SK-N-SH treated with all-trans-retinoic acid at 6 μM for 48 hours (cell line): ENCODE measurements around the gene AGAP3.

Source experiments
- ARNTL ChIP-seq: fragments of 450-650 bp; formaldehyde crosslinking; IDR thresholded peaks from 2 replicates; pipeline ENCODE4 v1.5.0; 2020; ENCODE audit warnings: low read depth, mild to moderate bottlenecking, moderate library complexity, borderline replicate concordance
- ISL1 ChIP-seq: fragments of 250-450 bp; sonication (Bioruptor Pico); IDR thresholded peaks from 2 replicates; pipeline ENCODE4 v2.1.2; 2022; ENCODE audit warnings: mild to moderate bottlenecking, moderate library complexity
- TCF4 ChIP-seq: fragments of 250-450 bp; sonication (Bioruptor Pico); IDR thresholded peaks from 2 replicates; pipeline ENCODE4 v1.8.0; 2021; ENCODE audit warnings: mild to moderate bottlenecking, moderate library complexity, borderline replicate concordance
- TOX ChIP-seq: fragments of 250-450 bp; sonication (Bioruptor Pico); IDR thresholded peaks from 2 replicates; pipeline ENCODE4 v1.8.0; 2021; ENCODE audit warnings: mild to moderate bottlenecking, moderate library complexity, borderline replicate concordance
- ZFP3 ChIP-seq: fragments of 250-450 bp; sonication (Bioruptor Pico); IDR thresholded peaks from 2 replicates; pipeline ENCODE4 v1.5.0; 2020; ENCODE audit warnings: mild to moderate bottlenecking, moderate library complexity
- ZNF565 ChIP-seq: fragments of 450-650 bp; formaldehyde crosslinking; conservative IDR thresholded peaks from 2 replicates; pipeline ENCODE4 v1.5.0; 2020; ENCODE audit warnings: low read depth, mild to moderate bottlenecking, moderate library complexity
- TF ChIP-seq, protein P1 (sequence below): fragments of 250-450 bp; sonication (Bioruptor Pico); IDR thresholded peaks from 2 replicates; pipeline ENCODE4 v1.8.0; 2020; ENCODE audit warnings: mild to moderate bottlenecking, moderate library complexity, borderline replicate concordance

DNA sequence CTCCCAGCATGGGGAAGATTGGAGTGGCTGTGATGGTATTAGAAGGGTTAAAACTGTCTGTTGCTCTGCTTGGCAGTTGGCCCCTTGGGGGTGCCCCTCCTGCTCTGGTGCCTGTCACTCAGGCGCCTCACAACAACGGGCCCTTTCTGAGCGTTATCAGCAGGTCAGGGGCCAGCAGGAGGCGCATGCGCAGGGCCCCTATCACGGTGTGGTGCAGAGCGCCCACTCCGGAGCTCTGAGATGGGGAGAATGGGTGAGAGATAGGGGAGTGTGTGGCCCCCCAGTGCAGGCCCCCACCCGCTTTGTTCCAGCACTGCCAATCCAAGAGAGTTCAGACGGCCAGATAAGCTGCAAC, 56.4 kb downstream of the AGAP3 start:
- TF ChIP-seq ISL1 (CRISPR knock-in tag) = no peak
- TF ChIP-seq, protein P1, sequence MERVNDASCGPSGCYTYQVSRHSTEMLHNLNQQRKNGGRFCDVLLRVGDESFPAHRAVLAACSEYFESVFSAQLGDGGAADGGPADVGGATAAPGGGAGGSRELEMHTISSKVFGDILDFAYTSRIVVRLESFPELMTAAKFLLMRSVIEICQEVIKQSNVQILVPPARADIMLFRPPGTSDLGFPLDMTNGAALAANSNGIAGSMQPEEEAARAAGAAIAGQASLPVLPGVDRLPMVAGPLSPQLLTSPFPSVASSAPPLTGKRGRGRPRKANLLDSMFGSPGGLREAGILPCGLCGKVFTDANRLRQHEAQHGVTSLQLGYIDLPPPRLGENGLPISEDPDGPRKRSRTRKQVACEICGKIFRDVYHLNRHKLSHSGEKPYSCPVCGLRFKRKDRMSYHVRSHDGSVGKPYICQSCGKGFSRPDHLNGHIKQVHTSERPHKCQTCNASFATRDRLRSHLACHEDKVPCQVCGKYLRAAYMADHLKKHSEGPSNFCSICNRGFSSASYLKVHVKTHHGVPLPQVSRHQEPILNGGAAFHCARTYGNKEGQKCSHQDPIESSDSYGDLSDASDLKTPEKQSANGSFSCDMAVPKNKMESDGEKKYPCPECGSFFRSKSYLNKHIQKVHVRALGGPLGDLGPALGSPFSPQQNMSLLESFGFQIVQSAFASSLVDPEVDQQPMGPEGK (CRISPR knock-in tag) = no peak
- TF ChIP-seq ARNTL (CRISPR knock-in tag) = no peak
- TF ChIP-seq TOX = no peak
- no peak for TF ChIP-seq ZNF565
- no peak for TF ChIP-seq TCF4 (CRISPR knock-in tag)
- TF ChIP-seq ZFP3 = no peak
